ENCODE measurements around the gene GREB1.

GRCh38 chr2:11588228-11589110 lies 54.6 kb downstream of the GREB1 start:
- TF ChIP-seq CTCF (conservative IDR thresholded peaks at IDR 0.05) (no peak), ZFX (IDR thresholded peaks at IDR 0.05) (no peak)

Data from C4-2B (cell line).